ENCODE results near the gene ZNF839.

The ZNF839 gene

GRCh38 chr14:102362084-102362483 lies 42.5 kb downstream of the ZNF839 start:
- TF ChIP-seq ZNF19 (tag by site-specific recombination; IDR thresholded peaks at IDR 0.05; ENCODE audit: low read depth): no peak
- TF ChIP-seq ZNF140 (tag by site-specific recombination; IDR thresholded peaks at IDR 0.05): no peak
- no peak for TF ChIP-seq ZNF677 (tag by site-specific recombination; IDR thresholded peaks at IDR 0.05)
- TF ChIP-seq ZNF830 (tag by site-specific recombination; IDR thresholded peaks at IDR 0.05; ENCODE audit: low read depth): no peak
- TF ChIP-seq MEIS1 (CRISPR knock-in tag; IDR thresholded peaks at IDR 0.05; ENCODE audit: borderline replicate concordance): no peak
- TF ChIP-seq GLIS1 (tag by site-specific recombination; IDR thresholded peaks at IDR 0.05): no peak
- no peak for TF ChIP-seq ZNF26 (tag by site-specific recombination; IDR thresholded peaks at IDR 0.05)
- TF ChIP-seq ZNF184 (tag by site-specific recombination; IDR thresholded peaks at IDR 0.05): no peak
- no peak for TF ChIP-seq ZNF585B (tag by site-specific recombination; IDR thresholded peaks at IDR 0.05)
- TF ChIP-seq CTCF (tag by site-specific recombination; IDR thresholded peaks at IDR 0.05): no peak
- no peak for TF ChIP-seq ZBTB8A (tag by site-specific recombination; IDR thresholded peaks at IDR 0.05)
- TF ChIP-seq WT1 (tag by site-specific recombination; IDR thresholded peaks at IDR 0.05): no peak
- no peak for TF ChIP-seq ZSCAN30 (tag by site-specific recombination; IDR thresholded peaks at IDR 0.05)
- no peak for TF ChIP-seq ZNF146 (tag by site-specific recombination; IDR thresholded peaks at IDR 0.05)
- TF ChIP-seq ZNF837 (tag by site-specific recombination; IDR thresholded peaks at IDR 0.05): no peak
- no peak for TF ChIP-seq INSM2 (tag by site-specific recombination; IDR thresholded peaks at IDR 0.05)
- no peak for TF ChIP-seq ZNF133 (tag by site-specific recombination; IDR thresholded peaks at IDR 0.05)
- no peak for TF ChIP-seq ZNF510 (tag by site-specific recombination; IDR thresholded peaks at IDR 0.05; ENCODE audit: insufficient replicate concordance)
- ChIA-PET CTCF (no interaction called here), POLR2A (interaction anchor here (0.7 to 1.5 kb wide), 8 partner anchors 8 to 58 kb away, joined by 3 to 5 read pairs (median 3); no protein-coding TSS in a partner anchor)
- Histone ChIP-seq H3K4me3 (ENCODE audit: low read depth, low read length) (peak overlapping the region; percentile 64), H3K36me3 (ENCODE audit: control insufficient read depth in 2 of 2, insufficient read depth in 1 of 2, low read length in 2 of 2) (peaks cover 15 to 26% of the 10 kb centered on the region in 2 experiments), H3K9me3 (ENCODE audit: control insufficient read depth, insufficient read depth, low read depth, low read length) (no peaks in the 10 kb centered on the region), H3K27ac (ENCODE audit: extremely low read depth, low read depth, low read length) (peak overlapping the region; percentile 42; the same call in 1 of the 2 replicates), H3K4me1 (ENCODE audit: control insufficient read depth, insufficient read depth, low read length) (0 out of 2 replicates have a peak, but pooled peaks cover 3% of the 10 kb centered on the region)

GRCh38 chr14:102362545-102363181 lies 43.1 kb downstream of the ZNF839 start, which contains the start of the genes CINP and TECPR2:
Gene CINP, minus strand, starts transcription at chr14:102362890. Its CDS starts 39 bp downstream, at chr14:102362851.
Gene TECPR2, plus strand, starts transcription at chr14:102362941. Its CDS starts 13,781 bp downstream, at chr14:102376722.
- peak within 1 kb of the TSS; percentile 64 for H3K4me3 ChIP-seq (ENCODE audit: low read depth, low read length)
- H3K9me3 ChIP-seq (ENCODE audit: control insufficient read depth, insufficient read depth, low read depth, low read length): no peaks in the 10 kb centered on the region
- peaks cover 12 to 21% of the 10 kb centered on the region in 2 experiments for H3K36me3 ChIP-seq (ENCODE audit: control insufficient read depth in 2 of 2, insufficient read depth in 1 of 2, low read length in 2 of 2)
- CTCF ChIA-PET: no interaction called here
- 0 out of 2 replicates have a peak, but pooled peaks cover 3% of the 10 kb centered on the region for H3K4me1 ChIP-seq (ENCODE audit: control insufficient read depth, insufficient read depth, low read length)
- POLR2A ChIA-PET: interaction anchor here (0.6 to 1.5 kb wide), 10 partner anchors 11 to 592 kb away, joined by 3 to 7 read pairs (median 4); no protein-coding TSS in a partner anchor
- H3K27ac ChIP-seq (ENCODE audit: extremely low read depth, low read depth, low read length): peak within 1 kb of the TSS; percentile 67
- TF ChIP-seq RBAK (tag by site-specific recombination; IDR thresholded peaks at IDR 0.05): no peak
- no peak for TF ChIP-seq ZNF138 (tag by site-specific recombination; IDR thresholded peaks at IDR 0.05; ENCODE audit: borderline replicate concordance)
- TF ChIP-seq OSR2 (tag by site-specific recombination; IDR thresholded peaks at IDR 0.05): no peak
- TF ChIP-seq REPIN1 (tag by site-specific recombination; IDR thresholded peaks at IDR 0.05; ENCODE audit: low read depth): no peak
- TF ChIP-seq SP3 (tag by site-specific recombination; IDR thresholded peaks at IDR 0.05): peak; percentile 76
- TF ChIP-seq SP2 (tag by site-specific recombination; IDR thresholded peaks at IDR 0.05): peak; percentile 82
- 0 out of 2 replicates have a peak, but pooled peaks have one; percentile 25 for TF ChIP-seq KLF1 (tag by site-specific recombination; IDR thresholded peaks at IDR 0.05)
- TF ChIP-seq KLF8 (tag by site-specific recombination; IDR thresholded peaks at IDR 0.05): 0 out of 2 replicates have a peak, but pooled peaks have one; percentile 27
- TF ChIP-seq ZNF354C (tag by site-specific recombination; IDR thresholded peaks at IDR 0.05; ENCODE audit: borderline replicate concordance, low read depth): no peak
- no peak for TF ChIP-seq ZNF37A (tag by site-specific recombination; IDR thresholded peaks at IDR 0.05)
- no peak for TF ChIP-seq YY2 (tag by site-specific recombination; IDR thresholded peaks at IDR 0.05)
- TF ChIP-seq FEZF1 (tag by site-specific recombination; IDR thresholded peaks at IDR 0.05): peak; percentile 39; the same call in 1 of the 2 replicates
